ENCODE data around the gene MPG.

DNA sequence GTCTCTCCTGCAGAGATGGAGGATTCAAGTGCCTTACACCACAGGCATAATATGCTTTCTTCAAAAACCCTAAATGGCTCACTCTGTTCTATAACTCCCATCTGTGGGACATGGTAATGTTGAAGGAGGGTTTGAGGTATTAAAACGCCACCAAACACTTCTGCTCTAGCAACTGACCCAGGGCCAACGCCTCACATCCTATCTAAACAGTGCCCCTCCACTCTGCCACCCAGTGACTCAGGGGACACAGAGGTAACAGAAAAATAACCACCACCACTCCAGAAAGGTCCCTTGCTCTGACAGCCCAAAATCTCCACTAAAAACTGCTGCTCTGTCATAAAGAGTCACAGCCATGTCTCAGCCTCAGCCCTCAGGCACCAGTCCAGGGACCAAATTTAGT is 42.7 kb downstream of the MPG start:
- TF ChIP-seq CTCF (conservative IDR thresholded peaks at IDR 0.05; ENCODE audit: low read depth, low read length) (no peak), EZH2 (IDR thresholded peaks at IDR 0.05; ENCODE audit: borderline replicate concordance, low read depth, low read length, poor library complexity, severe bottlenecking) (no peak)
